WTC11 (cell line): ENCODE results near the gene ORAI2. TPM values are rescaled to one million over a fixed set of nuclear protein-coding genes. Genes with fewer than 3 reads are reported as not detected.
A peak's percentile ranks its signal among the peaks of the same experiment; 100 is the strongest.

ENCODE experiments used
- CBFB ChIP-seq: sonication (generic); formaldehyde crosslinking; IDR thresholded peaks from 2 replicates; pipeline ENCODE4 v1.8.1; 2022; ENCODE audit warnings: mild to moderate bottlenecking, low read depth, missing genetic modification reagents
- FOXP1 ChIP-seq: sonication (generic); formaldehyde crosslinking; IDR thresholded peaks from 2 replicates; pipeline ENCODE4 v1.8.0; 2022; ENCODE audit warnings: missing genetic modification reagents, mild to moderate bottlenecking, moderate library complexity, borderline replicate concordance
- MYBL2 ChIP-seq: sonication (generic); formaldehyde crosslinking; IDR thresholded peaks from 2 replicates; pipeline ENCODE4 v1.8.1; 2023; ENCODE audit warnings: mild to moderate bottlenecking, moderate library complexity, missing genetic modification reagents
- ZNF317 ChIP-seq: sonication (generic); formaldehyde crosslinking; IDR thresholded peaks from 2 replicates; pipeline ENCODE4 v1.8.1; 2023; ENCODE audit warnings: low read depth, mild to moderate bottlenecking, moderate library complexity, missing genetic modification reagents, borderline replicate concordance
- ZNF396 ChIP-seq: fragments of 250-450 bp; sonication (Bioruptor Pico); IDR thresholded peaks from 2 replicates; pipeline ENCODE4 v1.8.0; 2021; ENCODE audit warnings: mild to moderate bottlenecking, moderate library complexity, borderline replicate concordance
- total RNA-seq: library from RNA; stranded (reverse); gene quantifications from 3 replicates; pipeline ENCODE4 v1.2.3, GENCODE V29; 2021
- TF ChIP-seq, protein P1 (sequence below): sonication (generic); formaldehyde crosslinking; IDR thresholded peaks from 2 replicates; pipeline ENCODE4 v1.8.0; 2022; ENCODE audit warnings: missing genetic modification reagents
- TF ChIP-seq, protein P2 (sequence below): sonication (generic); formaldehyde crosslinking; conservative IDR thresholded peaks from 2 replicates; pipeline ENCODE4 v1.8.1; 2022; ENCODE audit warnings: mild to moderate bottlenecking, missing genetic modification reagents
- TF ChIP-seq, protein P3 (sequence below): sonication (generic); formaldehyde crosslinking; conservative IDR thresholded peaks from 2 replicates; pipeline ENCODE4 v1.8.1; 2023; ENCODE audit warnings: mild to moderate bottlenecking, low read depth, missing genetic modification reagents, moderate library complexity
- TF ChIP-seq, protein P4 (sequence below): sonication (generic); formaldehyde crosslinking; IDR thresholded peaks from 2 replicates; pipeline ENCODE4 v1.8.1; 2023; ENCODE audit warnings: mild to moderate bottlenecking, missing genetic modification reagents, borderline replicate concordance
- TF ChIP-seq, protein P5 (sequence below): sonication (generic); formaldehyde crosslinking; IDR thresholded peaks from 2 replicates; pipeline ENCODE4 v1.8.1; 2023; ENCODE audit warnings: mild to moderate bottlenecking, missing genetic modification reagents, moderate library complexity
- TF ChIP-seq, protein P6 (sequence below): sonication (generic); formaldehyde crosslinking; IDR thresholded peaks from 2 replicates; pipeline ENCODE4 v1.8.0; 2023; ENCODE audit warnings: mild to moderate bottlenecking, missing genetic modification reagents

ORAI2 gene
- total RNA-seq, 1 experiment from 2014 or later = 22.2 TPM

DNA sequence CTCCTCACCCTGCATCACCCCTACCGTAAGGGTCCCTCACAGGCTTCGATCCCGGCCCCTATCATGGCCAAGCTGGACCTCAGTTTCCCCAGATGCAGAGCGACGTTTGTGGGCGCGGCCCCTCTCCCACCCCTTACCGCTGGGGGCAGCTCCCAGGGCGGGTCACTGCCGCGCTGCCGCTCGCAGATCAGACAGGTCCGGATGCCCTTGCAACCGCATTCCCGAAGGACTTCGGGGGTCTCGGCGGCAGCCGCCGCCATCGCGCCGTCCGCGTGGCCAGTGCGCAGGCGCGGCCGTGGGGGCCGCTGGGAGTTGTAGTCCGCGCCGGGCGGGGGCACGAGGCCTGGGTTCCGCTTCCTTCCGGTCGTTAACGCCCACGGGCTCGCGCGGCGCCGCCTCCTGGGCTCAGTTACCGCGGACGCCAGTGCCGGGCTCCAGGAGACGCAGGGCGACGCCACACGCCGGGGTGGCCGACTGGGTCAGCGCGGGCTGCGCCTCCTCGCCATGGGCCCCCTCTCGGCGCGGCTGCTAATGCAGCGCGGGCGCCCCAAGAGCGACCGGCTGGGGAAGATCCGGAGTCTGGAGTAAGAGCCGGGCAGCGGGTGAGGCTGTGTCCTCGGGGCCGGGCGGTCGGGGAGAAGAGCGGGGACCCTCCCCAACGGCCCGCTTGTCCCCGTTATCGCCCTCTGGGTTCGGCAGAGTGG lies 31.4 kb downstream of the ORAI2 start, which contains the start of the genes ALKBH4 and LRWD1 (continued):
- TF ChIP-seq, protein P1, sequence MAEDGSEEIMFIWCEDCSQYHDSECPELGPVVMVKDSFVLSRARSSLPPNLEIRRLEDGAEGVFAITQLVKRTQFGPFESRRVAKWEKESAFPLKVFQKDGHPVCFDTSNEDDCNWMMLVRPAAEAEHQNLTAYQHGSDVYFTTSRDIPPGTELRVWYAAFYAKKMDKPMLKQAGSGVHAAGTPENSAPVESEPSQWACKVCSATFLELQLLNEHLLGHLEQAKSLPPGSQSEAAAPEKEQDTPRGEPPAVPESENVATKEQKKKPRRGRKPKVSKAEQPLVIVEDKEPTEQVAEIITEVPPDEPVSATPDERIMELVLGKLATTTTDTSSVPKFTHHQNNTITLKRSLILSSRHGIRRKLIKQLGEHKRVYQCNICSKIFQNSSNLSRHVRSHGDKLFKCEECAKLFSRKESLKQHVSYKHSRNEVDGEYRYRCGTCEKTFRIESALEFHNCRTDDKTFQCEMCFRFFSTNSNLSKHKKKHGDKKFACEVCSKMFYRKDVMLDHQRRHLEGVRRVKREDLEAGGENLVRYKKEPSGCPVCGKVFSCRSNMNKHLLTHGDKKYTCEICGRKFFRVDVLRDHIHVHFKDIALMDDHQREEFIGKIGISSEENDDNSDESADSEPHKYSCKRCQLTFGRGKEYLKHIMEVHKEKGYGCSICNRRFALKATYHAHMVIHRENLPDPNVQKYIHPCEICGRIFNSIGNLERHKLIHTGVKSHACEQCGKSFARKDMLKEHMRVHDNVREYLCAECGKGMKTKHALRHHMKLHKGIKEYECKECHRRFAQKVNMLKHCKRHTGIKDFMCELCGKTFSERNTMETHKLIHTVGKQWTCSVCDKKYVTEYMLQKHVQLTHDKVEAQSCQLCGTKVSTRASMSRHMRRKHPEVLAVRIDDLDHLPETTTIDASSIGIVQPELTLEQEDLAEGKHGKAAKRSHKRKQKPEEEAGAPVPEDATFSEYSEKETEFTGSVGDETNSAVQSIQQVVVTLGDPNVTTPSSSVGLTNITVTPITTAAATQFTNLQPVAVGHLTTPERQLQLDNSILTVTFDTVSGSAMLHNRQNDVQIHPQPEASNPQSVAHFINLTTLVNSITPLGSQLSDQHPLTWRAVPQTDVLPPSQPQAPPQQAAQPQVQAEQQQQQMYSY (CRISPR knock-in tag) = 0 out of 2 replicates have a peak, but pooled peaks have one; percentile 59
- TF ChIP-seq, protein P2, sequence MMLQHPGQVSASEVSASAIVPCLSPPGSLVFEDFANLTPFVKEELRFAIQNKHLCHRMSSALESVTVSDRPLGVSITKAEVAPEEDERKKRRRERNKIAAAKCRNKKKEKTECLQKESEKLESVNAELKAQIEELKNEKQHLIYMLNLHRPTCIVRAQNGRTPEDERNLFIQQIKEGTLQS (CRISPR knock-in tag) = no peak
- TF ChIP-seq, protein P3, sequence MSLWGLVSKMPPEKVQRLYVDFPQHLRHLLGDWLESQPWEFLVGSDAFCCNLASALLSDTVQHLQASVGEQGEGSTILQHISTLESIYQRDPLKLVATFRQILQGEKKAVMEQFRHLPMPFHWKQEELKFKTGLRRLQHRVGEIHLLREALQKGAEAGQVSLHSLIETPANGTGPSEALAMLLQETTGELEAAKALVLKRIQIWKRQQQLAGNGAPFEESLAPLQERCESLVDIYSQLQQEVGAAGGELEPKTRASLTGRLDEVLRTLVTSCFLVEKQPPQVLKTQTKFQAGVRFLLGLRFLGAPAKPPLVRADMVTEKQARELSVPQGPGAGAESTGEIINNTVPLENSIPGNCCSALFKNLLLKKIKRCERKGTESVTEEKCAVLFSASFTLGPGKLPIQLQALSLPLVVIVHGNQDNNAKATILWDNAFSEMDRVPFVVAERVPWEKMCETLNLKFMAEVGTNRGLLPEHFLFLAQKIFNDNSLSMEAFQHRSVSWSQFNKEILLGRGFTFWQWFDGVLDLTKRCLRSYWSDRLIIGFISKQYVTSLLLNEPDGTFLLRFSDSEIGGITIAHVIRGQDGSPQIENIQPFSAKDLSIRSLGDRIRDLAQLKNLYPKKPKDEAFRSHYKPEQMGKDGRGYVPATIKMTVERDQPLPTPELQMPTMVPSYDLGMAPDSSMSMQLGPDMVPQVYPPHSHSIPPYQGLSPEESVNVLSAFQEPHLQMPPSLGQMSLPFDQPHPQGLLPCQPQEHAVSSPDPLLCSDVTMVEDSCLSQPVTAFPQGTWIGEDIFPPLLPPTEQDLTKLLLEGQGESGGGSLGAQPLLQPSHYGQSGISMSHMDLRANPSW (CRISPR knock-in tag) = no peak
- TF ChIP-seq CBFB (CRISPR knock-in tag) (peak; percentile 53; the same call in 1 of the 2 replicates), ZNF396 (no peak), ZNF317 (CRISPR knock-in tag) (0 out of 2 replicates have a peak, but pooled peaks have one; percentile 9), FOXP1 (CRISPR knock-in tag) (peak; percentile 78; the same call in 1 of the 2 replicates), MYBL2 (CRISPR knock-in tag) (peak; percentile 88)
- TF ChIP-seq, protein P4, sequence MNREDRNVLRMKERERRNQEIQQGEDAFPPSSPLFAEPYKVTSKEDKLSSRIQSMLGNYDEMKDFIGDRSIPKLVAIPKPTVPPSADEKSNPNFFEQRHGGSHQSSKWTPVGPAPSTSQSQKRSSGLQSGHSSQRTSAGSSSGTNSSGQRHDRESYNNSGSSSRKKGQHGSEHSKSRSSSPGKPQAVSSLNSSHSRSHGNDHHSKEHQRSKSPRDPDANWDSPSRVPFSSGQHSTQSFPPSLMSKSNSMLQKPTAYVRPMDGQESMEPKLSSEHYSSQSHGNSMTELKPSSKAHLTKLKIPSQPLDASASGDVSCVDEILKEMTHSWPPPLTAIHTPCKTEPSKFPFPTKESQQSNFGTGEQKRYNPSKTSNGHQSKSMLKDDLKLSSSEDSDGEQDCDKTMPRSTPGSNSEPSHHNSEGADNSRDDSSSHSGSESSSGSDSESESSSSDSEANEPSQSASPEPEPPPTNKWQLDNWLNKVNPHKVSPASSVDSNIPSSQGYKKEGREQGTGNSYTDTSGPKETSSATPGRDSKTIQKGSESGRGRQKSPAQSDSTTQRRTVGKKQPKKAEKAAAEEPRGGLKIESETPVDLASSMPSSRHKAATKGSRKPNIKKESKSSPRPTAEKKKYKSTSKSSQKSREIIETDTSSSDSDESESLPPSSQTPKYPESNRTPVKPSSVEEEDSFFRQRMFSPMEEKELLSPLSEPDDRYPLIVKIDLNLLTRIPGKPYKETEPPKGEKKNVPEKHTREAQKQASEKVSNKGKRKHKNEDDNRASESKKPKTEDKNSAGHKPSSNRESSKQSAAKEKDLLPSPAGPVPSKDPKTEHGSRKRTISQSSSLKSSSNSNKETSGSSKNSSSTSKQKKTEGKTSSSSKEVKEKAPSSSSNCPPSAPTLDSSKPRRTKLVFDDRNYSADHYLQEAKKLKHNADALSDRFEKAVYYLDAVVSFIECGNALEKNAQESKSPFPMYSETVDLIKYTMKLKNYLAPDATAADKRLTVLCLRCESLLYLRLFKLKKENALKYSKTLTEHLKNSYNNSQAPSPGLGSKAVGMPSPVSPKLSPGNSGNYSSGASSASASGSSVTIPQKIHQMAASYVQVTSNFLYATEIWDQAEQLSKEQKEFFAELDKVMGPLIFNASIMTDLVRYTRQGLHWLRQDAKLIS = no peak; the same call in 1 of the 2 replicates
- TF ChIP-seq, protein P5, sequence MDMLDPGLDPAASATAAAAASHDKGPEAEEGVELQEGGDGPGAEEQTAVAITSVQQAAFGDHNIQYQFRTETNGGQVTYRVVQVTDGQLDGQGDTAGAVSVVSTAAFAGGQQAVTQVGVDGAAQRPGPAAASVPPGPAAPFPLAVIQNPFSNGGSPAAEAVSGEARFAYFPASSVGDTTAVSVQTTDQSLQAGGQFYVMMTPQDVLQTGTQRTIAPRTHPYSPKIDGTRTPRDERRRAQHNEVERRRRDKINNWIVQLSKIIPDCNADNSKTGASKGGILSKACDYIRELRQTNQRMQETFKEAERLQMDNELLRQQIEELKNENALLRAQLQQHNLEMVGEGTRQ (CRISPR knock-in tag) = peak; percentile 71
- TF ChIP-seq, protein P6, sequence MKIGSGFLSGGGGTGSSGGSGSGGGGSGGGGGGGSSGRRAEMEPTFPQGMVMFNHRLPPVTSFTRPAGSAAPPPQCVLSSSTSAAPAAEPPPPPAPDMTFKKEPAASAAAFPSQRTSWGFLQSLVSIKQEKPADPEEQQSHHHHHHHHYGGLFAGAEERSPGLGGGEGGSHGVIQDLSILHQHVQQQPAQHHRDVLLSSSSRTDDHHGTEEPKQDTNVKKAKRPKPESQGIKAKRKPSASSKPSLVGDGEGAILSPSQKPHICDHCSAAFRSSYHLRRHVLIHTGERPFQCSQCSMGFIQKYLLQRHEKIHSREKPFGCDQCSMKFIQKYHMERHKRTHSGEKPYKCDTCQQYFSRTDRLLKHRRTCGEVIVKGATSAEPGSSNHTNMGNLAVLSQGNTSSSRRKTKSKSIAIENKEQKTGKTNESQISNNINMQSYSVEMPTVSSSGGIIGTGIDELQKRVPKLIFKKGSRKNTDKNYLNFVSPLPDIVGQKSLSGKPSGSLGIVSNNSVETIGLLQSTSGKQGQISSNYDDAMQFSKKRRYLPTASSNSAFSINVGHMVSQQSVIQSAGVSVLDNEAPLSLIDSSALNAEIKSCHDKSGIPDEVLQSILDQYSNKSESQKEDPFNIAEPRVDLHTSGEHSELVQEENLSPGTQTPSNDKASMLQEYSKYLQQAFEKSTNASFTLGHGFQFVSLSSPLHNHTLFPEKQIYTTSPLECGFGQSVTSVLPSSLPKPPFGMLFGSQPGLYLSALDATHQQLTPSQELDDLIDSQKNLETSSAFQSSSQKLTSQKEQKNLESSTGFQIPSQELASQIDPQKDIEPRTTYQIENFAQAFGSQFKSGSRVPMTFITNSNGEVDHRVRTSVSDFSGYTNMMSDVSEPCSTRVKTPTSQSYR = no peak
